HG03060 (cell line): Measurements from ENCODE around the gene NDUFS3.

Experiments
- ATAC-seq: cut with Tn5 transposase; IDR thresholded peaks from one replicate; pipeline ENCODE4 v1.9.1; 2021; ENCODE audit warnings: low read depth, moderate number of reproducible peaks; ENCODE audit not compliant: unreplicated experiment

Gene NDUFS3

DNA sequence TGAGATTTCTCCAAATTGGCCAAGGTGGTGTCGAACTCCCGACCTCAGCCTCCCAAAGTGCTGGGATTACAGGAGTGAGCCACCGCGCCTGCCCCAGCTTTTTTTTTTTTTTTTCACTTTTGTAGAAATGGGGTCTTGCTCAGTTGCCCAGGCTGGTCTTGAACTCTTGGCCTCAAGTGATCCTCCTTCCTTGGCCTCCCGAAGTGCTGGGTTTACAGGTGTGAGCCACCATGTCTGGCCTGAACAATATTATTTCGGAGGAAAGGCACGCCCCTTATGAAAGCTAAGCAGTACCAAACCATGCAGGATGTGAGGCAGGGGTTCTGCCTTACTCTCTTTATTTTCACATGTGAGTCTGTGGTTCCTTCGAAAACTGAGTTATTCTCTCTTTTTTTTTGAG, 47.4 kb downstream of the NDUFS3 start:
- no peak for ATAC-seq

- ATAC-seq: no peak
Measured at GRCh38 chr11:47628026-47628425, 49.2 kb downstream of the NDUFS3 start.

- ATAC-seq: no peak
Measured at GRCh38 chr11:47631473-47631872, 52.6 kb downstream of the NDUFS3 start.
